ENCODE results near the gene FUCA1.
A peak's percentile ranks its signal among the peaks of the same experiment; 100 is the strongest.

FUCA1 gene

GRCh38 chr1:23801876-23802275 lies 66.2 kb downstream of the FUCA1 start:
- DNase-seq (ENCODE audit: low read depth in 2 of 2): no peak

GRCh38 chr1:23801338-23801748 lies 66.7 kb downstream of the FUCA1 start:
- no peak for DNase-seq (ENCODE audit: low read depth in 2 of 2)

- DNase-seq (ENCODE audit: low read depth in 2 of 2): peak; percentile 96 to 98
These were observed 67.4 kb downstream of the FUCA1 start, which contains the start of gene GALE for GRCh38 chr1:23800400-23801337. Gene GALE (minus strand): TSS chr1:23800754. CDS start chr1:23799007, 1,747 bp downstream.

GRCh38 chr1:23799570-23800399 lies 68.3 kb downstream of the FUCA1 start:
- DNase-seq (ENCODE audit: low read depth in 2 of 2): no peak

DNA sequence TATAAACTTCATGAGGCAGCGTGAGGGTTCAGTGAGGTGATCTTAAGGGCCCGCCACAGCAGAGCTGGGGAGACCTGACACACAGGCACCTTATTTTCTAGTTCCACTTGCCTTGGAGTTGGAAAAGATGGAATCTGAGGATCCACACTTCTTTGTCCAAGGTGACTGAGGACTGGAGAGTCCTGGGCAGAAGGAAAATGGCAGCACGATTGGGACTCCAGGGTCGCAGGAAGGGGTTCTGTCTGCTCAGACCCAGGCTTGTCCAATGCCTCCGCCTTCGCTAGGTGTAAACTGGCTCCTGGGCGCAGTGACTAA lies 68.9 kb downstream of the FUCA1 start:
- DNase-seq (ENCODE audit: low read depth in 2 of 2): no peak

DNA sequence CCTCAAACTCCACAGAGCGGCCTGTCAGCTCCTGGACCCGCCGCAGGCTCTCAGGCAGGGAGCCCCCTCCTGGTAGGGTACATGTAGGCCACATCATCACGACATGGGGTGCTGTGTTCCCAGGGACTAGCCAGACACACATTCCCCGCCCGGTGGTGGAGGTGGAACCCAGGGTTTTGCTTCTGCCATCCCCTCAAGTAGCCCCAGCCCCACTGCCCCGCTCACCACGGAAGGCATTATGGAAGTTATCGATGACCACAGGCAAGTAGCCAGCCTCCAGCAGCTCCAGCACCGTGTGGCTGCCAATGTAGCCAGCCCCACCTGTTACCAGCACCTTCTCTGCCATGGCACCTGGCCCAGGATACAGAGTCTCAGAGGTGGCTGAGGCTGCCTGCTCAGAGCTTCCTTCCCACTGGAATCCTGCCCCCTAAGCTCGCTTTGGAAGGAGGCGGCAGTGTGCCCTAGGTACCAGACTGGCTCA lies 69.4 kb downstream of the FUCA1 start:
- DNase-seq (ENCODE audit: low read depth in 2 of 2): no peak

DNA sequence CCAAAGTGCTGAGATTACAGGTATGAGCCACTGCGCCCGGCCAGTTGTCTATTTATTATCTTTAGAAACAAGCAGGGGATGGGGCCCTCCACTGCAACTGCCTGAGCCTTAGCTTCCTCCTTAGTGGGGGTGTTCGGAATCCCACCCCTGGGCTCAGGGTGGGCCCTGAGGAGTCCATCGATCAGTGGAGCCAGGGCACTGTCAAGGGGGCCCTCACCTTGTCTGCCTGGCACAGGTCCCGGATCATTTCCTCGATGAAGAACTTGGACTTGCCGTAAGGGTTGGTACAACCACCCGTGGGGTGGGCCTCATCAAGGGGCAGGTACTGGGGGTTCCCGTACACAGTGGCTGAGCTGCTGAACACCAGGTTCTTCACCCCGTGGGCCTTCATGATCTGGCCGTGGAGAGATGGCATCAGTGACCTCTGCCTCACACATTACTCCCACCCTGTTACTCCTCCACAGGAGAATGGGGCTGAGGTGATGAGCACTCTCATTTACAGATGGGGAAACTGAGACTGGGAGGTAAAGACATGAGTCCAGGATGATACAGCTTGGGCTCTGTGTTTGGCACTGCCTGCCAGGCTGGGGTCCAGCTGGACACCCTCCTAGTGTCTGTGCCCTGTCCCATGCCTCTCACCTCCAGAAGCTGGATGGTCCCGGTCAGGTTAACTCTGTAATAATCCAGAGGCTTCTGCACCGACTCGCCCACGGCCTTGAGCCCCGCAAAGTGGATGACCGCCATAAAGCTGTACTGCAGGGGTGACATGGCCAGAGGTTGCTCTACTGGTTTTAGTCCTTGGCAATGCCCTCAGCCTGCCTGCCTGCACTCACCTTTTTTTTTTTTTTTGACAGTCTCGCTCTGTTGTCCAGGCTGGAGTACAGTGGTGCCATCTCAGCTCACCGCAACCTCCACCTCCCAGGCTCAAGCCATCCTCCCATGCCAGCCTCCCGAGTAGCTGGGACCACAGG lies 70.3 kb downstream of the FUCA1 start:
- DNase-seq (ENCODE audit: low read depth in 2 of 2): no peak

GRCh38 chr1:23796466-23797271 lies 71.4 kb downstream of the FUCA1 start:
- no peak for DNase-seq (ENCODE audit: low read depth in 2 of 2)

DNA sequence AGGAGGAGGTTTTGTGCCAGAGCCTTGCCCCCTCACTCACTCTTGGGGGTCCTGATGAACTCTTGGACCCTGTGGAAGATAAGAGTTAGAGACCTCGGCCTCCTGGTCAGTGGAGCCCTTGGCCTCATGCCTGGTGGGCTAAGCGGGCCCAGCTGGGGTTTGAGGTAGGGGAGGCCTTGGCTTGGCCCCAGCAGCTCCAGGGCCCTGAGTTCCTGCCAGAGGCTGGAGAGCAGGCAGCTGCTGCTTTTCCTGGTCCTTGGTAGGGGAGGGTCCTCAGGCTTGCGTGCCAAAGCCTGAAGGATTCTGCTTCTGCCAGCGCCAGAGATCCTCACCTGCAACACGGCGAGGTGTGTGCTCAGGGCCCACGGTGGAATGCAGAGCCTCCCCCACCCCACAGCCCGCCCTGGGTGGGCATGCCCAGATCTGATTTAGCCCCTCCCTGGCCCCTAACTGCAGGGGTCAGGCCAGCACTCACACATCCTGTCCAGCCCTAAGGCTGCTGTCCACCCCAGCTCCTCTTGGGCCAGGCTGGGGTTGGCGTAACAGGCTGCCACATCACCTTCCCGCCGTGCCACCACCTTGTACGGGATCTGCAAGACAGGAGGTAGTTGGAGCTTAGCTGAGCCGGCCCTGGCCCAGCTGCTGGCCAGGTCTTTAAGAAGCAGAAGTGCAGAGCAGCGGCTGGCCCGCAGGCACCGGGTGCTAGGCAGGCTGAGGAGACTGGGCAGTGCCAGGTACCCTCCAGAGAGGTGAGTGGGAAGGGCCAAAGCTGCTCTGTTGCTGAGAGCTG lies 72.2 kb downstream of the FUCA1 start:
- no peak for DNase-seq (ENCODE audit: low read depth in 2 of 2)

All from stimulated activated CD8-positive, alpha-beta memory T cell treated with anti-CD3 and anti-CD28 coated beads, Interleukin-7, amount 100 ng/mL, for 4 hours (primary cell).